A673 (cell line): ENCODE results near the gene FRMD6. TPM values are rescaled to one million over a fixed set of nuclear protein-coding genes. Genes with fewer than 3 reads are reported as not detected.

Experiments used
- BruUV-seq: library from RNA; stranded (reverse); fragments of 400-500 nt; replicated peaks from 2 replicates; lab custom pipeline; 2021; lab: Mats Ljungman, UMichigan
- CTCF ChIA-PET: fragments of 300-600 bp; sonication (Branson Sonifier 250); formaldehyde crosslinking; loops from one replicate; lab custom pipeline; 2022; ENCODE audit warnings: antibody characterized with exemption; lab: Charles Lee
- POLR2A ChIA-PET: fragments of 300-600 bp; sonication (Branson Sonifier 250); formaldehyde crosslinking; loops from one replicate; lab custom pipeline; 2022; ENCODE audit warnings: antibody characterized with exemption; ENCODE audit not compliant: low non-redundant PET; lab: Charles Lee
- DNase-seq: peaks from one replicate; pipeline ENCODE4 v3.0.0-alpha.2; 2015; ENCODE audit warnings: low spot score
- H3K27ac ChIP-seq: fragments of 200-600 bp; sonication (generic); 2 replicates; pipeline ENCODE4 v1.5.1; 2016; ENCODE audit warnings: mixed run types, low read depth, mild to moderate bottlenecking, mixed read lengths, antibody characterized with exemption, low read length; ENCODE audit not compliant: poor library complexity, severe bottlenecking
- H3K27me3 ChIP-seq: fragments of 200-600 bp; sonication (generic); replicated peaks from 2 replicates; pipeline ENCODE4 v1.6.1; 2017; ENCODE audit warnings: mixed run types, low read depth, mild to moderate bottlenecking, mixed read lengths, antibody characterized with exemption, low read length; ENCODE audit not compliant: insufficient read depth, poor library complexity
- H3K36me3 ChIP-seq: fragments of 200-600 bp; sonication (generic); 2 replicates; pipeline ENCODE4 v1.6.1; 2016; ENCODE audit warnings: mixed run types, mild to moderate bottlenecking, mixed read lengths, antibody characterized with exemption, low read length; ENCODE audit not compliant: insufficient read depth, poor library complexity, severe bottlenecking
- H3K4me1 ChIP-seq: fragments of 200-600 bp; sonication (generic); 2 replicates; pipeline ENCODE4 v1.6.1; 2017; ENCODE audit warnings: mixed run types, mild to moderate bottlenecking, mixed read lengths, antibody characterized with exemption, low read length; ENCODE audit not compliant: insufficient read depth, poor library complexity, severe bottlenecking
- H3K4me3 ChIP-seq: fragments of 200-600 bp; sonication (generic); 2 replicates; pipeline ENCODE4 v1.5.1; 2016; ENCODE audit warnings: low read depth, mixed run types, mild to moderate bottlenecking, mixed read lengths, low read length; ENCODE audit not compliant: poor library complexity, severe bottlenecking
- H3K9me3 ChIP-seq: fragments of 200-600 bp; sonication (generic); 2 replicates; pipeline ENCODE4 v1.6.1; 2016; ENCODE audit warnings: mixed run types, low read depth, mild to moderate bottlenecking, mixed read lengths, antibody characterized with exemption, low read length; ENCODE audit not compliant: poor library complexity, severe bottlenecking
- EZH2 ChIP-seq: fragments of 200-600 bp; sonication (generic); IDR thresholded peaks from 2 replicates; pipeline ENCODE4 v1.6.1; 2017; ENCODE audit warnings: borderline replicate concordance, low read depth, mild to moderate bottlenecking, mixed read lengths, antibody characterized with exemption, low read length; ENCODE audit not compliant: poor library complexity, severe bottlenecking
- intact Hi-C: fragments of 100-400 bp; cut with micrococcal nuclease; formaldehyde crosslinking; loops from one replicate; pipeline ENCODE4 v1.10.0; 2022; ENCODE audit not compliant: unreplicated experiment
- total RNA-seq: library from RNA; stranded (reverse); gene quantifications from 2 replicates; pipeline ENCODE4 v1.2.3, GENCODE V29; 2021
- TF ChIP-seq, protein P1 (sequence below): fragments of 300-800, 200-600 bp; sonication (generic); conservative IDR thresholded peaks from 2 replicates; pipeline ENCODE4 v1.5.1; 2017; ENCODE audit warnings: low read depth, mild to moderate bottlenecking, antibody characterized with exemption, low read length, moderate library complexity, mixed read lengths

Gene FRMD6
- total RNA-seq, 1 experiment from 2014 or later, result 27.6 TPM

DNA sequence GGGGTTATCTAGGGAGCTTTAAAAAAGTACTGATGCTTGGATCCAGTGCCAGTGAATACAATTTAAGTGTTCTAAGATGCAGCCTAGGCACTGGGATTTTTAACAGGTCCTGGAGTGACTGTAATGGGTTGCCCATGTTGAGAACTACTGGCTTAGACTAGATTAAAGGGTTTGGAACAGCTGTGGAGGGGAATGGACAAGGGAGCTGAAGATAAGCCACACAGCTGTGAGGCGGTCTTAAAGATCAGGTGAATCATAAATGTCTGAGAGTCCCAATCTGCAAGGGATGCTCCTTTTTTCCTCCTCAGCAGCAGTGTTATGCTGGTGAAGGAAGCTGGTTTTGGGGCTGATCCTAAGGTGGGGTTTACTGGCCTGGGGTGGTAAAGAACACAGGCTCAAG is 35.5 kb upstream of the FRMD6 start:
- no peak overlapping the region for H3K27ac ChIP-seq
- no peak overlapping the region for H3K4me3 ChIP-seq
- no TSS peak for BruUV-seq
- POLR2A ChIA-PET, result no interaction called here
- intact Hi-C loops, result no loop called here
- H3K27me3 ChIP-seq, result no peaks in the 10 kb centered on the region
- no peaks in the 10 kb centered on the region for H3K4me1 ChIP-seq
- H3K9me3 ChIP-seq, result no peaks in the 10 kb centered on the region
- TF ChIP-seq EZH2, result no peak
- TF ChIP-seq, protein P1, sequence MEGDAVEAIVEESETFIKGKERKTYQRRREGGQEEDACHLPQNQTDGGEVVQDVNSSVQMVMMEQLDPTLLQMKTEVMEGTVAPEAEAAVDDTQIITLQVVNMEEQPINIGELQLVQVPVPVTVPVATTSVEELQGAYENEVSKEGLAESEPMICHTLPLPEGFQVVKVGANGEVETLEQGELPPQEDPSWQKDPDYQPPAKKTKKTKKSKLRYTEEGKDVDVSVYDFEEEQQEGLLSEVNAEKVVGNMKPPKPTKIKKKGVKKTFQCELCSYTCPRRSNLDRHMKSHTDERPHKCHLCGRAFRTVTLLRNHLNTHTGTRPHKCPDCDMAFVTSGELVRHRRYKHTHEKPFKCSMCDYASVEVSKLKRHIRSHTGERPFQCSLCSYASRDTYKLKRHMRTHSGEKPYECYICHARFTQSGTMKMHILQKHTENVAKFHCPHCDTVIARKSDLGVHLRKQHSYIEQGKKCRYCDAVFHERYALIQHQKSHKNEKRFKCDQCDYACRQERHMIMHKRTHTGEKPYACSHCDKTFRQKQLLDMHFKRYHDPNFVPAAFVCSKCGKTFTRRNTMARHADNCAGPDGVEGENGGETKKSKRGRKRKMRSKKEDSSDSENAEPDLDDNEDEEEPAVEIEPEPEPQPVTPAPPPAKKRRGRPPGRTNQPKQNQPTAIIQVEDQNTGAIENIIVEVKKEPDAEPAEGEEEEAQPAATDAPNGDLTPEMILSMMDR, result no peak
- no peak for DNase-seq
- H3K36me3 ChIP-seq, result no peaks in the 10 kb centered on the region
- CTCF ChIA-PET, result no interaction called here

DNA sequence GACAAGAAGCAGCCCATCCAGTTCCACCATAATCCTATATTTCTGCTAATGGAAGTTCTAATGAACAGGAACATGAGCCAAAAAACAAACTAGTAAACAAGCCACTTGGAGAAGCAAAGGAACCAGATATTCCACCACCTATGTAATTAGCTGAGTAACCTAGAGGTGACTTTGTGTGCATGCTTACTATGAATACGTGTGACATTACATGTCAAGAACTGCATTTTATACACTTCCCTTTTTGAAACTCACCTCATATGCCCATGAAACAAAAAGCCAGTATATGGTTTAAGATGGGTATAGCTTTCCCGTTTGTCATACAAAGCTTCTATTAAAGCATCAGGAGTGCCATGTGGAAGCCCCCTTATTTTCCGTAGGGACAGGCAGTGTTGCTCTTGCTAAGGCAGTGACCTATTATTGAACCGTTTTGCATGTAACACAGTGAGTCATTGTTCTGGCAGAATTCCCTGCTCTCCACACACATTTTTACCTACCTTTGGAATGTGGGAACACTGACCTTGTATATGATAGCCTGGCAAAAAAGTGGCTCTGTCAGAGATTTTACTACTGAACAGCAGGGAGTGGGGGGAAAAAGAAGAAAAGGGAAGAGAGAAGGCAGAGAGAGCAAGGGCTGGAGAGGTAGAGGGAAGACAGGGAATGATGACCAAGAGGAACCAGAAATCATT is 34.8 kb upstream of the FRMD6 start:
- TF ChIP-seq, protein P1, result no peak
- TF ChIP-seq EZH2, result no peak
- no peaks in the 10 kb centered on the region for H3K27me3 ChIP-seq
- BruUV-seq, result no TSS peak
- DNase-seq, result no peak
- no peaks in the 10 kb centered on the region for H3K4me1 ChIP-seq
- no peaks in the 10 kb centered on the region for H3K36me3 ChIP-seq
- H3K27ac ChIP-seq, result no peak overlapping the region
- H3K4me3 ChIP-seq, result no peak overlapping the region
- CTCF ChIA-PET, result no interaction called here
- intact Hi-C loops, result no loop called here
- POLR2A ChIA-PET, result no interaction called here
- no peaks in the 10 kb centered on the region for H3K9me3 ChIP-seq

DNA sequence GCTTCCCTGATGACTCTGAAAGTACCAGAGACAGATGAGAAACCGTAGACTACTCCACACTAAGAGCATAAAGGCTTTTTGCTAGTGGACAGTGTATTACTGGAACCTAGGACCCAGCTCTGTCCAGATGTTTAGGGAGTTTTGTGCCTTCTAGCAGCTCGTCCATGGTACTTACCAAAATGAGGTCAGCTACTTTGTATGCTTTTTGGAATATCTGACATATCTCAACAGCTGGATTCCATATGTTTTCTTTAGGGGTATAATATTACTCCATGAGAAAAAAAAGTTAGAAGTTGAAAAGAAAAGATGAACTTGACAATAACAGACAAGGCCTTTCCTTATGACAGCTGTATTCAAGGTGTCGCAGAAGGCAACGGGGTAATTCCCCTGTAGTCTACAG is 32.1 kb upstream of the FRMD6 start:
- DNase-seq, result no peak
- TF ChIP-seq, protein P1, result no peak
- TF ChIP-seq EZH2, result no peak
- no peak overlapping the region for H3K27ac ChIP-seq
- POLR2A ChIA-PET, result no interaction called here
- intact Hi-C loops, result no loop called here
- H3K9me3 ChIP-seq, result no peaks in the 10 kb centered on the region
- H3K4me1 ChIP-seq, result no peaks in the 10 kb centered on the region
- CTCF ChIA-PET, result no interaction called here
- H3K36me3 ChIP-seq, result no peaks in the 10 kb centered on the region
- H3K27me3 ChIP-seq, result no peaks in the 10 kb centered on the region
- BruUV-seq, result no TSS peak
- H3K4me3 ChIP-seq, result no peak overlapping the region
